ENCODE measurements around the gene RUNX2. TPM values are rescaled to one million over a fixed set of nuclear protein-coding genes. Genes with fewer than 3 reads are reported as not detected.

The RUNX2 gene
- total and polyA plus RNA-seq, 12 donors: 0.20 to 3.0 (median 1.6) TPM

DNA sequence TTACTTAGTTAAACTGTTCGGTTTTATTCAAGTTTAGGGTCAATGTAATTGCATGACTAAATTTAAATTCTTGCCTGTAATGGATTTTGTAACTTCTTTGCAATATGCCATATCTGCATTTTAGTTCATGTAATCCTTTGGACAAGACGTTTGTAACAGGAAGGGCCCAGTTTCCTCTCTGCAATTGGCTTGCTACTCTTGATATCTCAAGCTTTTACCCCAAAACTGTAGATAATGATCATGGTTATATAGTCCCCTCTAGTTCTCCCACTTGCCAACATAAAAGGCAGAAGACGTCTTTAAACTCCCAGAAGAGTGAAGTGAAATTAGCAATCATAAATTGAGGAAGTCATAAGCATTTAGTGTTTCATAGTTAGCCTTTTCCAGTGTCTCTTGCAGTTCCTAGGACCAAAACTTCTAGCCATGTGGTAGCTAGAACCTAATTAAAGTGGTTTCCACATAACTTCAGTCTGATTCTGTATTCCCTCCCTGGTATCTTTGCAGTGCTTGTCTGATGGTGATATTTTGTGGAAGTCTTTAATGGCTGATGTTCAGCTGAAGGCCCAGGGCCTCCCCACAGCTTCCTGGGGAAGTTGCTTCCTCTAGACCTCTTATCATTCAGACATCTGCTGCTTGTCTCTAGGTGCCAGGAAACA is 167.4 kb downstream of the RUNX2 start:
- no peaks in the 10 kb centered on the region for H3K36me3 ChIP-seq
- intact Hi-C loops (cut with DNase I): no loop called here
- DNase-seq (no peak), ATAC-seq (peak in 1 of 8 donors; percentile 20)
- peaks cover 0 to 26% (median 4%) of the 10 kb centered on the region in 9 donors for H3K4me1 ChIP-seq
- no peaks in the 10 kb centered on the region for H3K9me3 ChIP-seq
- no peak overlapping the region for H3K4me3 ChIP-seq
- H3K27me3 ChIP-seq: no peaks in the 10 kb centered on the region
- peak overlapping the region in 1 of 10 donors; percentile 54 for H3K27ac ChIP-seq
- TF ChIP-seq, protein P1, sequence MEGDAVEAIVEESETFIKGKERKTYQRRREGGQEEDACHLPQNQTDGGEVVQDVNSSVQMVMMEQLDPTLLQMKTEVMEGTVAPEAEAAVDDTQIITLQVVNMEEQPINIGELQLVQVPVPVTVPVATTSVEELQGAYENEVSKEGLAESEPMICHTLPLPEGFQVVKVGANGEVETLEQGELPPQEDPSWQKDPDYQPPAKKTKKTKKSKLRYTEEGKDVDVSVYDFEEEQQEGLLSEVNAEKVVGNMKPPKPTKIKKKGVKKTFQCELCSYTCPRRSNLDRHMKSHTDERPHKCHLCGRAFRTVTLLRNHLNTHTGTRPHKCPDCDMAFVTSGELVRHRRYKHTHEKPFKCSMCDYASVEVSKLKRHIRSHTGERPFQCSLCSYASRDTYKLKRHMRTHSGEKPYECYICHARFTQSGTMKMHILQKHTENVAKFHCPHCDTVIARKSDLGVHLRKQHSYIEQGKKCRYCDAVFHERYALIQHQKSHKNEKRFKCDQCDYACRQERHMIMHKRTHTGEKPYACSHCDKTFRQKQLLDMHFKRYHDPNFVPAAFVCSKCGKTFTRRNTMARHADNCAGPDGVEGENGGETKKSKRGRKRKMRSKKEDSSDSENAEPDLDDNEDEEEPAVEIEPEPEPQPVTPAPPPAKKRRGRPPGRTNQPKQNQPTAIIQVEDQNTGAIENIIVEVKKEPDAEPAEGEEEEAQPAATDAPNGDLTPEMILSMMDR (IDR thresholded peaks at IDR 0.05): no peak
- WGBS, 2 donors: 65 to 70% methylated on average over 3 of the region's 3 CpGs

DNA sequence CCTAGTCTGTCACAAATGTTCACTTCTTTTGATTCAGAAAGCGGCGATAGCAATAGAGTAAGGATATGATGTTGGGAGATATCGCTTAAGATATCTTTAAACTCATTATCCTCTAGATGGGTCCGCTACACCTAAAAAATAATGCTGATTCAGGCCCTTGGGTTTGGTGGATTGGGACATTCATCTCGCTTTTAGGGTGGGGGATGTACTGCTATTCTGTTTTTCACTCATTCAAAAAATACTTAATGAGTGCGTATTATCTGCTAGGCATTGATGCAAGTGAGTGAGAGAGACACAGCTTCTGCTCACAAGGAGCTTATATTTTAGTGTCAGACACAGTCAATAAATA is 167.9 kb downstream of the RUNX2 start:
- 83 to 85% methylated on average over 6 of the region's 6 CpGs for WGBS, 2 donors
- no peak for ATAC-seq
- intact Hi-C loops (cut with DNase I): no loop called here

DNA sequence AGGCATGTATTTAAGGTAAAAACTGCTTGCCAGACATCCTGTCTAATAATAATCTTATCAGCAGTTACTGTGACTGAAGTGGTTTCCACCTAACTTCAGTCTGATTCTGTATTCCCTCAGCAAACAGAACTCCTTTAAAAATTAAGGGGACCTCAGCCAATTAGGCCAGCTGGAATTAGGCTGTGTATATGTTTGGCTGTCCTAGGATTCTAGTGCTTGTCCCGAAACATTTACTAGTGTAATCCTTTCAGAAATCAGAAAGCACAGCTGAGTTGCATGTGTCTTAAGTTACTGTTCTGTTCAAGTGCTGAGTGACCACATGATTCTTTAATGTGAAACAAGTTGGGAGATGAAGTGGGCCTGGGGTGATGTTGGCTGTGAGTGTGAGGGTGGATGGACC is 170.5 kb downstream of the RUNX2 start:
- DNase-seq (no peak), ATAC-seq (no peak)
- Histone ChIP-seq H3K4me3 (no peak overlapping the region), H3K4me1 (peaks cover 0 to 26% (median 4%) of the 10 kb centered on the region in 9 donors), H3K27me3 (no peaks in the 10 kb centered on the region), H3K9me3 (no peaks in the 10 kb centered on the region), H3K36me3 (no peaks in the 10 kb centered on the region), H3K27ac (no peak overlapping the region)
- TF ChIP-seq, protein P1 (IDR thresholded peaks at IDR 0.05): no peak
- intact Hi-C loops (cut with DNase I): no loop called here
- 51 to 54% methylated on average over 1 of the region's 1 CpG for WGBS, 2 donors

More for the DNA sequence above, 167.9 kb downstream of the RUNX2 start:
- Histone ChIP-seq H3K36me3 (no peaks in the 10 kb centered on the region), H3K4me3 (no peak overlapping the region), H3K27me3 (no peaks in the 10 kb centered on the region), H3K9me3 (no peaks in the 10 kb centered on the region), H3K27ac (peak overlapping the region in 1 of 10 donors; percentile 54), H3K4me1 (peaks cover 0 to 26% (median 4%) of the 10 kb centered on the region in 9 donors)
- no peak for DNase-seq
- TF ChIP-seq, protein P1 (IDR thresholded peaks at IDR 0.05): no peak

DNA sequence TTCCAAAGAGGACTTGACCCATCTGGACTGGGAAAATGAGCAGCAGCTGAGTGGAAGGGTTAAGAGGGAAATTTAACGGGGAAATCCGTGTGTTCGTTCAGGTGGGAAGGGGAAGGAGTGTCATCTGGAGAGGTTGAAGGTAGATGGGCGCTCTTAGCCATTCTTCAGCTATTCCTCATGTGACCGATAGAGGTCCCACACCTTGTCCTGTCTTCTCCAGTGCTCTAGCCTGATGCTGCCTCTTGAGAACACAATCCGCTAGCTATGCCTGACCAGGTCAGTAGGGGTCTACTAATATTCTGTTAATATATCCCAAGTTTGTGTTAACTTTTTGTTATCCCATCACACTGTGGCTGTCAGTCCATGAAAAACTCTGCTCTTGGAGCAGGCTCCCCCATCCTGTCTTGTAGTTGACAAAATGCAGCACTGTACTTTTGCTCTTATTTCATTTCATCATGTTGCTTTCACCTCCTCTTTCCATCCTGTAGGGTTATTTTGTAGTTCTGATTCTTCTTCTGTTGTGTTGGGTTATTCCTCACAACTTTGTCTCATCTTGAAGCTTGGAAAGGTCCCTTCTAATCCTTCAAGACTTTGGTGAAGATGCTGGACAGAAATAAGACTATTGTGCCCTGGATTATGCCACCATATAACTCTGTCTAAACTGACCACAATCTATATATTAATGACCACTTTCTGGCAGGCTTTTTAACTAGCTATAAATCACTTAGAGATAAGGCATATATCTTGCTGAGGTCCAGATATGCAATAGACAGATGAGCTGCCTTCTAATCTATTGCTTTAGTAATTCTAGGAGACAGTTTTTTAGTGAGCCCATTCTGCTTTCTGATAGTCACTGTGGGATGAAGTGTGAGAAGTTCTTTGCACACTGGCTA is 173.0 kb downstream of the RUNX2 start:
- TF ChIP-seq, protein P1 (IDR thresholded peaks at IDR 0.05): no peak
- ATAC-seq: no peak
- 82 to 88% methylated on average over 6 of the region's 6 CpGs for WGBS, 2 donors
- Histone ChIP-seq H3K27me3 (no peaks in the 10 kb centered on the region), H3K4me3 (no peak overlapping the region), H3K27ac (no peak overlapping the region), H3K36me3 (no peaks in the 10 kb centered on the region), H3K9me3 (no peaks in the 10 kb centered on the region), H3K4me1 (peaks cover 0 to 16% (median 4%) of the 10 kb centered on the region in 9 donors)
- no peak for DNase-seq
- intact Hi-C loops (cut with DNase I): no loop called here
